ENCODE results near the gene KIAA0513. TPM values are rescaled to one million over a fixed set of nuclear protein-coding genes. Genes with fewer than 3 reads are reported as not detected.

Gene KIAA0513
- total RNA-seq, 1 experiment from 2014 or later = 6.6 TPM

DNA sequence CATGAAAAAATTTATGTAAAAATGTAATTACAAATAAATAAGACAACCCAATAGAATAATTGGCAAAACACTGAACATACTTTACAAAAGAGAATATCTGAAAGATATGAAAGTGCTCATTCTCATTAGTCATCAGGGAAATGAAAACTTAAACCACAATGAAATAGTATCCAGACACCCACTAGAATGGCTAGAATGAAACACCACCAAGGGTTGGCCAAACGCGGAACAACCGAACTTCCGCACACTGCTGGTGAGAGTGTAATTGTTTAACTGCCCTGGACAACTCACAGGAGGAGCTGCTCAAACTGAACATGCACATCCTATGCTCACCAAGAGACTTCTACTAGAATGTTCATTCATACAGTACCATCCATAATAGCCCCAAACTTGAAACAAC is 10.4 kb upstream of the KIAA0513 start:
- Histone ChIP-seq H3K9me2 (ENCODE audit: insufficient read depth) (no peaks in the 10 kb centered on the region), H2AFZ (ENCODE audit: low read depth, low read length, poor library complexity, severe bottlenecking) (no peak overlapping the region), H3K27ac (ENCODE audit: low read depth, low read length) (no peak overlapping the region), H3K4me1 (ENCODE audit: control insufficient read depth in 1 of 2, insufficient read depth in 2 of 2, low read length in 2 of 2) (peaks cover 0 to 3% of the 10 kb centered on the region in 2 experiments; a peak in 1 of 4 replicates), H3K27me3 (ENCODE audit: insufficient read depth, low read length) (no peaks in the 10 kb centered on the region; the same call in 1 of the 2 replicates), H3K4me2 (ENCODE audit: low read length) (no peak overlapping the region), H3K9ac (ENCODE audit: low read length) (no peak overlapping the region), H3K36me3 (ENCODE audit: control insufficient read depth in 1 of 2, insufficient read depth in 2 of 2, low read length in 2 of 2) (no peaks in the 10 kb centered on the region), H4K20me1 (ENCODE audit: insufficient read depth) (no peaks in the 10 kb centered on the region), H3K9me3 (ENCODE audit: control insufficient read depth in 1 of 2, insufficient read depth in 1 of 2, low read depth in 1 of 2, low read length in 2 of 2) (no peaks in the 10 kb centered on the region), H3K4me3 (replicated peaks in 1 of 2; ENCODE audit: low read depth in 1 of 2, low read length in 2 of 2) (no peak overlapping the region), H3K79me2 (ENCODE audit: insufficient read depth, low read length) (no peaks in the 10 kb centered on the region)
- ChIA-PET RAD21 (ENCODE audit: low non-redundant PET in 1 of 2, low total read pairs in 2 of 2, uncharacterized antibody in 2 of 2, unreplicated experiment in 2 of 2) (no interaction called here), CTCF (no interaction called here), POLR2A (no interaction called here)
- DNase-seq (ENCODE audit: low read depth, low spot score) (no peak), ATAC-seq (no peak)
- TF ChIP-seq, protein P1, sequence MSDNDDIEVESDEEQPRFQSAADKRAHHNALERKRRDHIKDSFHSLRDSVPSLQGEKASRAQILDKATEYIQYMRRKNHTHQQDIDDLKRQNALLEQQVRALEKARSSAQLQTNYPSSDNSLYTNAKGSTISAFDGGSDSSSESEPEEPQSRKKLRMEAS (IDR thresholded peaks at IDR 0.05) = no peak
- TF ChIP-seq ZFX (IDR thresholded peaks at IDR 0.05) (no peak), POLR2A (IDR thresholded peaks at IDR 0.05; ENCODE audit: borderline replicate concordance, extremely low read depth, insufficient read depth, insufficient read length) (no peak), FOSL1 (IDR thresholded peaks at IDR 0.05; ENCODE audit: low read depth) (no peak), YY1 (IDR thresholded peaks at IDR 0.05; ENCODE audit: extremely low read depth, insufficient replicate concordance, low read depth, low read length) (no peak), EZH2phosphoT487 (IDR thresholded peaks at IDR 0.05; ENCODE audit: borderline replicate concordance) (no peak), CBX3 (IDR thresholded peaks at IDR 0.05; ENCODE audit: low read depth) (no peak), EZH2 (IDR thresholded peaks at IDR 0.05) (no peak), EGR1 (IDR thresholded peaks at IDR 0.05; ENCODE audit: low read depth) (no peak), CEBPB (IDR thresholded peaks at IDR 0.05; ENCODE audit: low read depth) (no peak), SP1 (IDR thresholded peaks at IDR 0.05; ENCODE audit: low read depth) (no peak), SIN3A (IDR thresholded peaks at IDR 0.05; ENCODE audit: low read depth) (no peak), TCF7L2 (IDR thresholded peaks at IDR 0.05; ENCODE audit: borderline replicate concordance, extremely low read depth, insufficient read depth, insufficient read length) (no peak), ELF1 (IDR thresholded peaks at IDR 0.05; ENCODE audit: borderline replicate concordance, low read depth) (no peak), RAD21 (IDR thresholded peaks at IDR 0.05; ENCODE audit: low read depth) (no peak), POLR2AphosphoS5 (IDR thresholded peaks at IDR 0.05; ENCODE audit: low read depth, low read length) (no peak), ZNF274 (IDR thresholded peaks at IDR 0.05; ENCODE audit: low read depth, low read length) (no peak)
- TF ChIP-seq, protein P2, sequence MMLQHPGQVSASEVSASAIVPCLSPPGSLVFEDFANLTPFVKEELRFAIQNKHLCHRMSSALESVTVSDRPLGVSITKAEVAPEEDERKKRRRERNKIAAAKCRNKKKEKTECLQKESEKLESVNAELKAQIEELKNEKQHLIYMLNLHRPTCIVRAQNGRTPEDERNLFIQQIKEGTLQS (IDR thresholded peaks at IDR 0.05) = no peak
- TF ChIP-seq, protein P3, sequence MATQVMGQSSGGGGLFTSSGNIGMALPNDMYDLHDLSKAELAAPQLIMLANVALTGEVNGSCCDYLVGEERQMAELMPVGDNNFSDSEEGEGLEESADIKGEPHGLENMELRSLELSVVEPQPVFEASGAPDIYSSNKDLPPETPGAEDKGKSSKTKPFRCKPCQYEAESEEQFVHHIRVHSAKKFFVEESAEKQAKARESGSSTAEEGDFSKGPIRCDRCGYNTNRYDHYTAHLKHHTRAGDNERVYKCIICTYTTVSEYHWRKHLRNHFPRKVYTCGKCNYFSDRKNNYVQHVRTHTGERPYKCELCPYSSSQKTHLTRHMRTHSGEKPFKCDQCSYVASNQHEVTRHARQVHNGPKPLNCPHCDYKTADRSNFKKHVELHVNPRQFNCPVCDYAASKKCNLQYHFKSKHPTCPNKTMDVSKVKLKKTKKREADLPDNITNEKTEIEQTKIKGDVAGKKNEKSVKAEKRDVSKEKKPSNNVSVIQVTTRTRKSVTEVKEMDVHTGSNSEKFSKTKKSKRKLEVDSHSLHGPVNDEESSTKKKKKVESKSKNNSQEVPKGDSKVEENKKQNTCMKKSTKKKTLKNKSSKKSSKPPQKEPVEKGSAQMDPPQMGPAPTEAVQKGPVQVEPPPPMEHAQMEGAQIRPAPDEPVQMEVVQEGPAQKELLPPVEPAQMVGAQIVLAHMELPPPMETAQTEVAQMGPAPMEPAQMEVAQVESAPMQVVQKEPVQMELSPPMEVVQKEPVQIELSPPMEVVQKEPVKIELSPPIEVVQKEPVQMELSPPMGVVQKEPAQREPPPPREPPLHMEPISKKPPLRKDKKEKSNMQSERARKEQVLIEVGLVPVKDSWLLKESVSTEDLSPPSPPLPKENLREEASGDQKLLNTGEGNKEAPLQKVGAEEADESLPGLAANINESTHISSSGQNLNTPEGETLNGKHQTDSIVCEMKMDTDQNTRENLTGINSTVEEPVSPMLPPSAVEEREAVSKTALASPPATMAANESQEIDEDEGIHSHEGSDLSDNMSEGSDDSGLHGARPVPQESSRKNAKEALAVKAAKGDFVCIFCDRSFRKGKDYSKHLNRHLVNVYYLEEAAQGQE (IDR thresholded peaks at IDR 0.05; ENCODE audit: low read depth) = no peak
- TF ChIP-seq, protein P4, sequence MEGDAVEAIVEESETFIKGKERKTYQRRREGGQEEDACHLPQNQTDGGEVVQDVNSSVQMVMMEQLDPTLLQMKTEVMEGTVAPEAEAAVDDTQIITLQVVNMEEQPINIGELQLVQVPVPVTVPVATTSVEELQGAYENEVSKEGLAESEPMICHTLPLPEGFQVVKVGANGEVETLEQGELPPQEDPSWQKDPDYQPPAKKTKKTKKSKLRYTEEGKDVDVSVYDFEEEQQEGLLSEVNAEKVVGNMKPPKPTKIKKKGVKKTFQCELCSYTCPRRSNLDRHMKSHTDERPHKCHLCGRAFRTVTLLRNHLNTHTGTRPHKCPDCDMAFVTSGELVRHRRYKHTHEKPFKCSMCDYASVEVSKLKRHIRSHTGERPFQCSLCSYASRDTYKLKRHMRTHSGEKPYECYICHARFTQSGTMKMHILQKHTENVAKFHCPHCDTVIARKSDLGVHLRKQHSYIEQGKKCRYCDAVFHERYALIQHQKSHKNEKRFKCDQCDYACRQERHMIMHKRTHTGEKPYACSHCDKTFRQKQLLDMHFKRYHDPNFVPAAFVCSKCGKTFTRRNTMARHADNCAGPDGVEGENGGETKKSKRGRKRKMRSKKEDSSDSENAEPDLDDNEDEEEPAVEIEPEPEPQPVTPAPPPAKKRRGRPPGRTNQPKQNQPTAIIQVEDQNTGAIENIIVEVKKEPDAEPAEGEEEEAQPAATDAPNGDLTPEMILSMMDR (IDR thresholded peaks at IDR 0.05 in 2 of 3, conservative IDR thresholded peaks at IDR 0.05 in 1 of 3; ENCODE audit: borderline replicate concordance in 1 of 3, insufficient read depth in 1 of 3, low read depth in 2 of 3, low read length in 2 of 3) = no peak
- BruUV-seq (replicated peaks) = no TSS peak
- intact Hi-C loops (cut with micrococcal nuclease) = no loop called here
